ENCODE measurements around the gene BDH1.

Gene BDH1

GRCh38 chr3:197504641-197505121 lies 51.1 kb downstream of the BDH1 start:
- no peak for DNase-seq

DNA sequence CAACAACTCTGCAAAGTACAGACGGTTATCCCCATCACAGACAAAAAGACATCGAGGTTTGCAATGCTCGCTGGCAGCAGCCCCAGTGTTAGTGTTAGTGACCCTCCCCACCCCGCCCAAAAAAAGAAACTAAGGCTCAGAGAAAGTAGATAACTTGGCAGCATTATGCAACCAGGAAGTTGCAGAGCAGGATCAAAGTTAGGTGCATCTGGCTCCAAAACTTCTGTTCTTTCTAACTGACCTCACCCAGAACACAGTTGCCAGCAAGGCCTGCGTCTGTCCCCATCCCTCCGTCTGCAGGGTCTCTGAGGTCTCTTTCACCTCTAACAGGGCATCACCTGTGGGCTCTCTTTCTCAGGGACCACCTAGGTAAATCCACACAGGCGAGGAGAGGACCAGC lies 51.5 kb downstream of the BDH1 start:
- DNase-seq: no peak

GRCh38 chr3:197503652-197504051 lies 52.1 kb downstream of the BDH1 start:
- DNase-seq: no peak

- no peak for DNase-seq
Measured at GRCh38 chr3:197501879-197502620, 53.7 kb downstream of the BDH1 start.

GRCh38 chr3:197501496-197501878 lies 54.3 kb downstream of the BDH1 start:
- no peak for DNase-seq

- DNase-seq: no peak
Measured at GRCh38 chr3:197500812-197501211, 55.0 kb downstream of the BDH1 start.

DNA sequence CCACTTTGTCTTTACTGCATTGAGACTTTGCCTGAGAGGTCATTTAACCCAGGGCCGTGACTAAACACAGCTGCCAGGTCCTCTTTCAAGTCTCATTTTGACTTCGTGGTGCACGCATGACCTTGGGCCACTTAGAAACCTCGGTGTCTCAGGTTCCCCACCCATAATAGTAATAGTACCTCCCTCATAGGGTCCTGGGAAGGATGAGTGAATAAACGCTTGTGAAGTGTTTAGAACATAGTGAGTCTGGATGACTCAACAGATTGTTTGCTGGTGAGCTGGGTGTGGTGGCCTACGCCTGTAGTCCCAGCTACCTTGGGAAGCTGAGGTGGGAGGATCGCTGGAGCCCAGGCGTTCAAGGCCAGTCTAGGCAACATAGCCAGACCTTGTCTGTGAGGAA lies 56.3 kb downstream of the BDH1 start:
- no peak for DNase-seq

- no peak for DNase-seq
Measured at GRCh38 chr3:197498499-197499241, 57.1 kb downstream of the BDH1 start.

GRCh38 chr3:197496746-197497125 lies 59.0 kb downstream of the BDH1 start:
- no peak for DNase-seq

DNA sequence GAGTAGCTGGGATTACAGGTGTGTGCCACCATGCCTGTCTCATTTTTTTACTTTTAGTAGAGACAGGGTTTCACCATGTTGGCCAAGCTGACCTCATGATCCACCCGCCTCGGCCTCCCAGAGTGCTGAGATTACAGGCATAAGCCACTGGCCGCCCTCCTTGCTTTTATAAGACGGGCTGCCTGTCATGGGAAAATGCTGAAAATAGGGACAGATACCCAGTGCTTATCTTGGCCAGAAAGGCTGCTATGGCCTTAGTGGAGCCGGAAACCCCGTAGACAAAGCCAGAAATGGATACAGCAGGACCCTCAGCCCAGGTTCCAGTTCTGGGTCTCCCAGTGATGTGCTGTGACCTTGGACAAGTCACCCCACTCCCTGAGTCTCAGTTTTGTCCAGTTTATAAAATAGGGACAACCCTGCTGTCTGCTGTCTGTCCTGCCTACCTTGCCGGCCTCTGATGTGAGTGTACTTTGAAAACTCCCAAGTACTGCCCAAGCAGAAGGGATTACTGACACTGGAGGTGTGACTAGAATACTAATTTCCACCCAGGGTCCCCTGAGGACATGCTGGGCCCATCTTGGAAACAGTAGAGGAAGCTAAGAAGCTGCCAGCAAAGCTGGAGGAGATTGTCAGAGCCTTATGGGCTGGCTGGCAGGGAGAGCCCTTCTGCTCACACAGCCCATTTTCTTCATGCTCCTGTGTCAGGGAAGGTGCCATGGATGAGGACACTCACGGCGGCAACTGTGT lies 59.6 kb downstream of the BDH1 start:
- no peak for DNase-seq

- DNase-seq: no peak
Measured at GRCh38 chr3:197495499-197495898, 60.3 kb downstream of the BDH1 start.

DNA sequence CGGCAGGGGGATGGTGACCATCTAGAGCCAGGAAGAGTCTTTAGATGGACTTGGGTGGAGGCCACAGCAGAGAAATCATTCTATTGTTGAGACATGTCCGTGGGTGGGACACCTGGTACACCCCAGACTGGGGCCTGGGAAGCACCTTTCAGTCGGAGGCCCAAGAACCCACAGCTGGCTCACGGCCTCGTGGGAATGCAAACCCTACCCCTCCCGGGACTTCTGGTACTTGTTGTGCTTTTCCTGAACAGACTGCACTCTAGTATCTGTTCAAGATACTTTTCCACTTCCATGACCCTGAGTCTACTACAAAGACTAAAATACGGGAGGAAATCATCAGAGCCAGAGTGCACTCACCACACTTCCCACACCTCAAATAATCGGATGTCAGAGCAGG lies 60.7 kb downstream of the BDH1 start:
- no peak for DNase-seq

- no peak for DNase-seq
Measured at GRCh38 chr3:197494366-197495058, 61.3 kb downstream of the BDH1 start.

DNA sequence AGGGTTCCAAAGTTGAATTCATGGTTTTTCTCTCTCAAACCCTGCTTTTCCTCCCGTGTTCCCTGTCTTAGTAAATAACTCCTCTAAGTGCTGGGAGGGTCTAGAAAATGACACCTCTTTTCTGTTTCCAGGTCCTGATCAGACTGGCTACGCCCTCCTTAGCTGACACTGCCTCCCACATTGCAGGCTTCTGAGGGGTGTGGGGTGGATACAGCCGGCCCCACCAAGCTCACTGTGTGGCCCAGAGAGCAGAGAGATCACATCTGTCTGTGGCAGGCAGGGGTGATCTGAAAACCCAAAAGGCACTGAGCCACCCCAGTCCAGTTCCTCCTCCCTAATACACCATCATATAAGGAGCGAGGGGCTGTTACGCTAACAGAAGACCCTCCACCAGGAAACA lies 62.7 kb downstream of the BDH1 start:
- no peak for DNase-seq

- no peak for DNase-seq
Measured at GRCh38 chr3:197491923-197492664, 63.7 kb downstream of the BDH1 start.

GRCh38 chr3:197491478-197491877 lies 64.3 kb downstream of the BDH1 start:
- DNase-seq: no peak

GRCh38 chr3:197490098-197491058 lies 65.4 kb downstream of the BDH1 start:
- DNase-seq: no peak

DNA sequence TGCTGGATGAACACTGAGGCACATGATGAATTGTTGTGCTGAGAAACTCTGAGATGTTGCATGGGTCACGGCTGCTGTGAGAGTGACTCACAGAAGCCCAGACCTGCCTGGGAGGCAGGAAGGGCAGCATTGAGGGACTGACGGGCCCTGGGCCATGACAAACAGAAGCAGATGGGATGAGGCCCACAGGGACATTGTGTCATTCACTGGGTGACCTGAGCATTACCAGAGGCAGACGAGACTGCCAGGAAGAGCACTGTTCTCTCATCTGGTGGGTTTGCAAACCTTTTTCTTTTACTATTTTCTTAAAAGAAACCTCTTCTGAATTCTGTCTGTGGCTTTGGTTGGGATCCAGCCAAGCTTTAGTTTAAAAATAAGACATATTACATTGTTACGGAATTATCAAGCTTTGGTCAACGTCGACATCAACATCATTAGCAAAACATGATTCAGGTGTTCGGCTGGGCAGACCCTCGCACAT lies 67.8 kb downstream of the BDH1 start:
- DNase-seq: no peak

- DNase-seq: no peak
Measured at GRCh38 chr3:197486861-197487260, 68.9 kb downstream of the BDH1 start.

- DNase-seq: no peak
Measured at GRCh38 chr3:197485143-197485542, 70.6 kb downstream of the BDH1 start.
